ENCODE measurements around the gene ACTL8.

DNA sequence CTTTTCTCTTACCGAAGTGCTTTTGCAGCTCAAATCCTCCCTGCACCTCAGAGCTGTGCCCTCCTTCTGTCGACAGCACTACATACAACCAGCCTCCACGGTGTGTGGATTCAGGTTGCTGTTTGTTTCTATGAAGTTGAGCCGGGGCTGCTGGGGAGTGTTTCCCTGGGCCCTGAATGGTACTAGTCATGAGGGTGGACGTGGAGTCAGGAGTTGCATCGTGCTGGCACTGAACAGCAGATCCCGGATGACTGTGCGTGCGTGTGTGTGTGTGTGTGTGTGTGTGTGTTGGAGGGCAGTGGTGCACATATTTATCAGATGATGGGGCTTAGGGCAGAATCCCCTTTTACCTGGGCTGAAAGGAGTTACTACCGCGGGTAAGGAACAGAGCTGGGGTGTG lies 47.0 kb downstream of the ACTL8 start:
- TF ChIP-seq, protein P1, sequence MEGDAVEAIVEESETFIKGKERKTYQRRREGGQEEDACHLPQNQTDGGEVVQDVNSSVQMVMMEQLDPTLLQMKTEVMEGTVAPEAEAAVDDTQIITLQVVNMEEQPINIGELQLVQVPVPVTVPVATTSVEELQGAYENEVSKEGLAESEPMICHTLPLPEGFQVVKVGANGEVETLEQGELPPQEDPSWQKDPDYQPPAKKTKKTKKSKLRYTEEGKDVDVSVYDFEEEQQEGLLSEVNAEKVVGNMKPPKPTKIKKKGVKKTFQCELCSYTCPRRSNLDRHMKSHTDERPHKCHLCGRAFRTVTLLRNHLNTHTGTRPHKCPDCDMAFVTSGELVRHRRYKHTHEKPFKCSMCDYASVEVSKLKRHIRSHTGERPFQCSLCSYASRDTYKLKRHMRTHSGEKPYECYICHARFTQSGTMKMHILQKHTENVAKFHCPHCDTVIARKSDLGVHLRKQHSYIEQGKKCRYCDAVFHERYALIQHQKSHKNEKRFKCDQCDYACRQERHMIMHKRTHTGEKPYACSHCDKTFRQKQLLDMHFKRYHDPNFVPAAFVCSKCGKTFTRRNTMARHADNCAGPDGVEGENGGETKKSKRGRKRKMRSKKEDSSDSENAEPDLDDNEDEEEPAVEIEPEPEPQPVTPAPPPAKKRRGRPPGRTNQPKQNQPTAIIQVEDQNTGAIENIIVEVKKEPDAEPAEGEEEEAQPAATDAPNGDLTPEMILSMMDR (IDR thresholded peaks at IDR 0.05), result no peak
- no peak for TF ChIP-seq POLR2A (IDR thresholded peaks at IDR 0.05)
